GM12875 (cell line): ENCODE measurements around the gene COX18.

Experiments
- H3K4me3 ChIP-seq: one replicate; pipeline ENCODE4 v1.5.1; 2011; ENCODE audit warnings: low read depth, low read length, control low read depth
- CTCF ChIP-seq: IDR thresholded peaks from 2 replicates; pipeline ENCODE4 v1.5.1; 2011; ENCODE audit warnings: low read depth, mild to moderate bottlenecking, control low read depth, inconsistent platforms, low read length, moderate library complexity, borderline replicate concordance; ENCODE audit not compliant: insufficient read depth

COX18 gene

DNA sequence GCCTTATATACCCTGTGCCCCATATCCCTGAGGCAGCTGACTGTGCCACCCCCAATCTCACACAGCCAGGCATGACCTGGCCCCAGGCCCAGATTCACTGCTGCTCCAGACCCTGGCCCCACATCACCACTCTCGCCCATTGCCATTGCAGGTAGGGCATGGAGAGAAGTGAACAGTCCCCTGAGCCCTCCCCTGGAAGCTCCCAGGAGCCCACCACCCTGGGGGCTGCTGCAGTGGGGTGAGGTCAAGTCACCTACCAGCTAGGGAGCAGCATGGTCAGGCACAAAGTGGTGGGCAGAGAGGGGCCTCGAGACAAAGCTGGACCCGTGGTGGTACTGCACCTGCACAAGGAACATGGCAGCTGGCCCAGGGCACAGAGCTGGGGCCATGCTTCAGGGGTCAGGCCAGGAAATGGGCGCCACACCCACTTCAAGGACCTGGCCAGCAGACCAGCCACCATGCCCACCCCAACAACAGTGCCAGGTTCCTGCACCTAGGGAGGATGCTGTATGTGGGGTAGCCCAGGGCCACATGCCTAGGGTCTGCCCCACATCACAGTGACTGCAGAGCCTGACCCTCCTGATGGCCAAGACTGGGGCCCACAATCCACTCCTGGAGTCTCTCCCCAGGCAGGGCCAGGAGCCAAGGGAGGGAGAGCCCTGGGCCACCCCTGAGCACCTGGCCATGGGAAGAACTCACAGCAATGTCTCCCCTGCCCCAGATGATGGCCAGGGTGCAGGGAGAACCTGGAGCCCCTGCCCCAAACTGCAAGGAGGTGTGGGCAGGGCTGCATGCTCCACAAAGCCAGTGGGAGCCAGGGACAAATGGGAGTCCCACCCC, 58.5 kb downstream of the COX18 start:
- H3K4me3 ChIP-seq: no peak overlapping the region
- no peak for TF ChIP-seq CTCF

DNA sequence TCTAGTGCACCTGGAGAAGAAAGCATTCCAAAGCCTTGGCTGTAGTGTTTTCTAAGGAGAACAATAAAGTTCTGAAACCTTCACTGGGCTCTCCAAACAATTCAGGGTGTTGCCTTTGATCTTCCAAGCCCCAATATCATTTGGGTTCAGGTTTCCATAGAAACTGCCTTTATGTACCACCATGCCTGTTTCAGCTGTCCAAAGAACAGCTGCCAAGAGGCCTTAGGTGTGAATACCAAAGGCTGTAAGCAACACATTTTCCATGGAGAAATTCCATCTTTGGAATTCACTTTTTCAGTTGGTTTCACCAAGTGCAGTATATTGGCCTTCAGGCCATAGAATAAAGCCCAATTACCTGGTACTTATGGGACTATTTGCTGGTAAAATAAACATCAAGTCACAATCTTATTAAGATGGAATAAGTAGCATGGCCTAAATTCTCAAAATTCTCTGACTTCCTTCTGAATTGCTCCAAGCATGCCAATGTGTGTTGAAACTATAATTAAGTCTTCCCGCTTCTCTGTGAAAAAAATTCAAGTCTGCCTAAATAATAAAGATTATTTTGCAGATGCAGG, 61.9 kb downstream of the COX18 start:
- H3K4me3 ChIP-seq: no peak overlapping the region

GRCh38 chr4:73006286-73006990, 63.1 kb downstream of the COX18 start:
- no peak overlapping the region for H3K4me3 ChIP-seq
- no peak for TF ChIP-seq CTCF

More for the DNA sequence above, 61.9 kb downstream of the COX18 start:
- TF ChIP-seq CTCF: no peak

GRCh38 chr4:73005514-73005913, 64.0 kb downstream of the COX18 start:
- no peak for TF ChIP-seq CTCF
- H3K4me3 ChIP-seq: no peak overlapping the region
